Tibial nerve (tissue), 4 donors: ENCODE results near the gene HINT2.

ENCODE experiments used
- EP300 ChIP-seq, 2 donors: sonication (generic); formaldehyde crosslinking; IDR thresholded peaks; one replicate each; pipeline ENCODE4 v1.6.1; 2017; ENCODE audit warnings: antibody characterized with exemption in 2 of 2, mild to moderate bottlenecking in 1 of 2
- POLR2A ChIP-seq, 2 donors: fragments of 450-650 bp; IDR thresholded peaks; one replicate each; pipeline ENCODE4 v1.6.1; 2017; ENCODE audit warnings: antibody characterized with exemption in 2 of 2, mild to moderate bottlenecking in 2 of 2, moderate library complexity in 2 of 2
- TF ChIP-seq, protein P1 (sequence below), 5 experiments: fragments of 200-600 bp in 3 of 5; fragments of 450-650 bp in 2 of 5; sonication (generic) in 3 of 5; IDR thresholded peaks; one replicate each; pipeline ENCODE4 v1.5.1; 2016 to 2019; ENCODE audit warnings: antibody characterized with exemption in 5 of 5, mild to moderate bottlenecking in 3 of 5, moderate library complexity in 2 of 5

DNA sequence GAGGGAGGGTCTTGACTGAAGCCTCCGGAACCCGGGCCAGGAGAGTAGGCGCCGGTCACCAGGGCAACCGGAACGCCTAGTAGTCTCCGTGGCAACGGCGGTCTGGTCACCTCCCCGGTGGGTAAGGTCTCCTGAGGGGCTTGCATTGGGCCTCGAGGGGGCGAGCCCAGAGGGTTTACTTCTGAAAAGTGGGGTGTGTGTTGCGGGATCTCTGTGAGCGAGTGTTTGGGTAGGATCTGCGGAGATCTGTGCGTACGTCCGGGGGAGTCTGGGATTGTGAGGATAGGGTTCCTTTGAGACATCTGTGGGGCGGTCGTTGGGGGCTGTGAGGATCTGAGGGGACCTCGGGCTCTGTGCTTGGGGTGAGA, 13.9 kb upstream of the HINT2 start, which contains the start of gene FAM221B:
- TF ChIP-seq, protein P1, sequence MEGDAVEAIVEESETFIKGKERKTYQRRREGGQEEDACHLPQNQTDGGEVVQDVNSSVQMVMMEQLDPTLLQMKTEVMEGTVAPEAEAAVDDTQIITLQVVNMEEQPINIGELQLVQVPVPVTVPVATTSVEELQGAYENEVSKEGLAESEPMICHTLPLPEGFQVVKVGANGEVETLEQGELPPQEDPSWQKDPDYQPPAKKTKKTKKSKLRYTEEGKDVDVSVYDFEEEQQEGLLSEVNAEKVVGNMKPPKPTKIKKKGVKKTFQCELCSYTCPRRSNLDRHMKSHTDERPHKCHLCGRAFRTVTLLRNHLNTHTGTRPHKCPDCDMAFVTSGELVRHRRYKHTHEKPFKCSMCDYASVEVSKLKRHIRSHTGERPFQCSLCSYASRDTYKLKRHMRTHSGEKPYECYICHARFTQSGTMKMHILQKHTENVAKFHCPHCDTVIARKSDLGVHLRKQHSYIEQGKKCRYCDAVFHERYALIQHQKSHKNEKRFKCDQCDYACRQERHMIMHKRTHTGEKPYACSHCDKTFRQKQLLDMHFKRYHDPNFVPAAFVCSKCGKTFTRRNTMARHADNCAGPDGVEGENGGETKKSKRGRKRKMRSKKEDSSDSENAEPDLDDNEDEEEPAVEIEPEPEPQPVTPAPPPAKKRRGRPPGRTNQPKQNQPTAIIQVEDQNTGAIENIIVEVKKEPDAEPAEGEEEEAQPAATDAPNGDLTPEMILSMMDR (IDR thresholded peaks at IDR 0.05) = no peak
- no peak for TF ChIP-seq POLR2A (IDR thresholded peaks at IDR 0.05)
- no peak for TF ChIP-seq EP300 (IDR thresholded peaks at IDR 0.05)
